22Rv1 (cell line): ENCODE results near the gene PRSS38.
"Not testable (repeated sequence)": the region's sequence is repeated elsewhere in the genome, so short reads cannot be mapped to it uniquely, and the experiment has no call there.

Experiments used
- H3K27ac ChIP-seq: fragments of 450-650 bp; 2 replicates; pipeline ENCODE4 v1.5.1; 2017
- ZFX ChIP-seq: fragments of 450-650 bp; IDR thresholded peaks from 2 replicates; pipeline ENCODE4 v1.6.1; 2017; ENCODE audit warnings: antibody characterized with exemption, borderline replicate concordance
- TF ChIP-seq, protein P1 (sequence below): fragments of 450-650 bp; IDR thresholded peaks from 2 replicates; pipeline ENCODE4 v1.5.1; 2017; ENCODE audit warnings: mild to moderate bottlenecking

PRSS38 gene

DNA sequence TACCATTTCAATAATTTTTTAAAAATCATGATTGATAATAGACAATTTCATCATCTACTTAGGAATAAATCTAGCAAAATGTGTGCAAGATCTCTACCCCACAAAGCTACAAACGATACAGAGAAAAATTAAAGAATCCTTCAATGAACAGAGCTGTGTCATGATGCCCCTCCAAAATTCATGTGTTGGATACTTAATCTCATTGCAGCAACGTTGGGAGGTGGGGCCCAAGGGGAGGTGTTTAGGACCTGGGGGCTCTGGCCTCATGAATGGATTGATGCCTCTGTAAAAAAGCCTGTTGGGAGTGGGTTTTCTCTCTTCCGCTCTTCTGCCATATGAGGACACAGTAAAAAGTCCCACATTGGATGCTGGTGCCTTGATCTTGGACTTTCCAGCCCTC, 54.9 kb downstream of the PRSS38 start:
- no peak overlapping the region for H3K27ac ChIP-seq

DNA sequence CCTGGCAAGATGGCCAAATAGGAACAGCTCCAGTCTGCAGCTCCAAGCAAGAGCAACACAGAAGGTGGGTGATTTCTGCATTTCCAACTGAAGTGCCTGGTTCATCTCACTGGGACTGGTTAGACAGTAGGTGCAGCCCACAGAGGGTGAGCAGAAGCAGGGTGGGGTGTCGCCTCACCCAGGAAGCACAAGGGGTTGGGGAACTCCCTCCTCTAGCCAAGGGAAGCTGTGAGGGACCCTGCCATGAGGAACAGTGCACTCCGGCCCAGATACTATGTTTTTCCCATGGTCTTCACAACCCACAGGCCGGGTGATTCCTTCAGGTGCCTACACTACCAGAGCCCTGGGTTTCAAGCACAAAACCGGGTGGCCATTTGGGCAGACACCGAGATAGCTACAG, 56.4 kb downstream of the PRSS38 start:
- H3K27ac ChIP-seq: not testable (repeated sequence)

More for the DNA sequence above, 54.9 kb downstream of the PRSS38 start:
- TF ChIP-seq ZFX: no peak
- TF ChIP-seq, protein P1, sequence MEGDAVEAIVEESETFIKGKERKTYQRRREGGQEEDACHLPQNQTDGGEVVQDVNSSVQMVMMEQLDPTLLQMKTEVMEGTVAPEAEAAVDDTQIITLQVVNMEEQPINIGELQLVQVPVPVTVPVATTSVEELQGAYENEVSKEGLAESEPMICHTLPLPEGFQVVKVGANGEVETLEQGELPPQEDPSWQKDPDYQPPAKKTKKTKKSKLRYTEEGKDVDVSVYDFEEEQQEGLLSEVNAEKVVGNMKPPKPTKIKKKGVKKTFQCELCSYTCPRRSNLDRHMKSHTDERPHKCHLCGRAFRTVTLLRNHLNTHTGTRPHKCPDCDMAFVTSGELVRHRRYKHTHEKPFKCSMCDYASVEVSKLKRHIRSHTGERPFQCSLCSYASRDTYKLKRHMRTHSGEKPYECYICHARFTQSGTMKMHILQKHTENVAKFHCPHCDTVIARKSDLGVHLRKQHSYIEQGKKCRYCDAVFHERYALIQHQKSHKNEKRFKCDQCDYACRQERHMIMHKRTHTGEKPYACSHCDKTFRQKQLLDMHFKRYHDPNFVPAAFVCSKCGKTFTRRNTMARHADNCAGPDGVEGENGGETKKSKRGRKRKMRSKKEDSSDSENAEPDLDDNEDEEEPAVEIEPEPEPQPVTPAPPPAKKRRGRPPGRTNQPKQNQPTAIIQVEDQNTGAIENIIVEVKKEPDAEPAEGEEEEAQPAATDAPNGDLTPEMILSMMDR: no peak

DNA sequence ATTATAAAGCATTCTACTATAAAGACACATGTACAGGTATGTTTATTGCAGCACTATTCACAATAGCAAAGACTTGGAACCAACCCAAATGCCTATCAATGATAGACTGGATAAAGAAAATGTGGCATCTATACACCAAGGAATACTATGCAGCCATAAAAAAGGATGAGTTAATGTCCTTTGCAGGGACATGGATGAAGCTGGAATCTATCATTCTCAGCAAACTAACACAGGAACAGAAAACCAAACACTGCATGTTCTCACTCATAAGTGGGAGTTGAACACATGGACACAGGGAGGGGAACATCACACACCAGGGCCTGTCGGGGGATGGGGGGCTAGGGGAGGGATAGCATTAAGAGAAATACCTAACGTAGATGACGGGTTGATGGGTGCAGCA, 62.3 kb downstream of the PRSS38 start:
- H3K27ac ChIP-seq: not testable (repeated sequence)

DNA sequence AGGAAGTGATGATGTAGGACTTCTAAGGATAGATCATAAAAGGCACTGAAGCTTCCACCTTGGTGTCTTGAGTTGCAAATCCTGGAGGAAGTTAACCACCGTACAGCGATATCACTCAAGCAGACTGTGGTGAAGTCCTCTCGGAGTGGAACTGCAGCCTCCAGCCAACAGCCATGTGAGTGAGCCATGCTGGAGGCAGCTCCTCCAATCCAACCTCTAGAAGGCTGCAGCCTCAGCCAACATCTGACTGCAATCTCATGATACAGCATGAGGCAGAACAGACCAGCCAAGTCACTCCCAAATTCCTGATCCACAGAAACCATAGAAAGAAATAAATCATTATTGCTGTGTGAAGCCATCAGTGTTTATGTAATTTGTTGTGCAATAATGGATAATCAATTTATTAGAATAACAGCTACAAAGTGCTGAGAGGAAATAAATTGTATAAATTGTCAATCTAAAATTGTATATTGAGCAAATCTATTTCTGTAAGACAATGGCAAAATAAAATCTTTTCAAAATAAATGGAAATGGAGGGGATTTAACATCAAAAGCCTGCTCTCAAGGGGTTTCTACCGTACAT, 65.0 kb downstream of the PRSS38 start:
- TF ChIP-seq, protein P1: no peak
- no peak overlapping the region for H3K27ac ChIP-seq

DNA sequence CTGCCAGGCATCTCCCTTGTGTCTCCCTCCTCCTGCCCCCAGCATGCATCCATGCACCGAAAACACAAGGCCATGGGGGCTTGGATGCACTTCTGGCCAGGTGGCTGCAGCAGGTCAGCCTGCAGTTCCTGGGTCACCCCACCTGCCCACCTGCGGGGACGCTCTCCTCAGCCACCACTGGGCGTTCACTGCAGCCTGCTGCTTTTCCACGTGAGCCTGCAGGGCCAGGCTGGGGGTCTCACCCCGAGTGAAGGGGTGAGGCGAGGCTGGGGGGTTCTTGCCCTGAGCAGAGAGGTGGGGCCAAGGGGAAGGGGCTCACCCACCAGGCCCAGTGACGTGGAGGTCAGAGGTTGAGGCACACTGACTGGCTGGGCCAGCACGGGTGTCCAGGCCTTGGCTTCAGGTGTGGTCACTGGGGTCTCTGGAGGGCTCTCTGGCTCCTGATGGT, 67.6 kb downstream of the PRSS38 start:
- TF ChIP-seq, protein P1: no peak
- no peak for TF ChIP-seq ZFX
- H3K27ac ChIP-seq: no peak overlapping the region

DNA sequence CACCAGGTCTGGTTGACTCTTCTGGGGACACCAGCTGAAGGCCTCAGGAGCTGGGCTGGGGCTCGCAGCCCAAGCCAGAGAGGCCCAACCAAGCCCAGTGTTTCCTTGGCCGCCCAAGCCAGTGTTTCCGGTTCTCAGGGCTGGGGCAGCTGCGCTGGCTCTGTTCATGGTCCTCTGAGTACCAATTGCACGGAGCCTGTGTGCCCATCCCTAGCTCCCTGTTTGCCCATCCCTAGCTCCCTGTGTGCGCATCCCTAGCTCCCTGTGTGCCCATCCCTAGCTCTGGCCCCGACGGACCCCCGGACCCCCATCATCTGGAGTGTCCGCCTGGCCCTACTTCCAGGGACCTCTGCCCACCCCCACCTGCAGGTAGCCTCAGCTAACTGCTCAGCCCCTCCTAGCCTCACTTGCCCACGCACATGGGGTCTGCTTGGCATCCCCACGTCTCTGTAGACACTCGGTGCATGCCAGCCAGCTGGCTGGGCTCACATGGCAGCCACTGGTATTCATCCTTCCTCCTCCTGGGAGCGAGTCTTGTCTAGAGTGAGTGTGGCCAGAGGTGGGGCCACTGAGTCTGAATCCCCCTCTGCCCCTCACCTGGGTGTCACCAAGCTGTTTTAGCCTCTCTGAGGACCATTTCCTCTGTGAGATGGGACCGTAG, 68.3 kb downstream of the PRSS38 start:
- no peak for TF ChIP-seq ZFX
- TF ChIP-seq, protein P1: no peak
- H3K27ac ChIP-seq: no peak overlapping the region

DNA sequence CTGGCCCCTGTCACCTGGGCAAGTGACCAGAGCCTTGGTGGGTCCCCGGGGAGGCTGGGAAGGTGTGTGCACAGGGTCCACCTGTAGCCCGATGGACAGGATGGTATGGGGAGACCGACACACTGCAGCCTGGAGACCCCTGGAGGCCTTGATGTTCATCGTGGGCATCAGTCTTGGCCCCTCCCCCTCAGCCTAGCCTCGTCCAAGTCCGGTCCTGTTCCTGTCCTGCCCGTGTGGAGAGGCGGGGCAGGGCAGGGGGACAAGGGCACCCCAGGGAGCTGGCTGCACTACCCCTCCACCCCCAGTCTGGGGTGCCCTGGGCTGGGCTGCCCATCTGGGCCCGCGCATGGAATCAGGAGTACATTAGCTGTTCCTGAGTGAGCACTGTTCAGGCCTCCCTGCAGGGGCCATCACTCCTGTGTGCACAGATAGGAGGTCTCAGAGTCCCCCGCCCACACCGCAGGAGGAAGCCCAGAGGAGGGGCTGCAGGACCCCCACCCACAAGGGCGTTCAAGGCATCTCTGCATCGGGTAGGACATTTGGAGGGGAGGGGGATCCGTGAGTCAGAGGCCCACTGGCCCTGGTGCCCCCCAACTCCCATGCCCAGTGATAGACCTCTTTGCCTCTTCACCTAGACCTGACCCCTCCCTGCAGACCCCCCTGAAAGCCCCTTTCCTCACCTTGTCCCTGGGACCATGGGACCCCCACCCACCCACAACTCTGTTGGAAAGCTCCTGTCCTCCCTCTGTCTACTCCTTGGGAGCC, 69.1 kb downstream of the PRSS38 start:
- no peak overlapping the region for H3K27ac ChIP-seq
- TF ChIP-seq ZFX: no peak
- TF ChIP-seq, protein P1: no peak

DNA sequence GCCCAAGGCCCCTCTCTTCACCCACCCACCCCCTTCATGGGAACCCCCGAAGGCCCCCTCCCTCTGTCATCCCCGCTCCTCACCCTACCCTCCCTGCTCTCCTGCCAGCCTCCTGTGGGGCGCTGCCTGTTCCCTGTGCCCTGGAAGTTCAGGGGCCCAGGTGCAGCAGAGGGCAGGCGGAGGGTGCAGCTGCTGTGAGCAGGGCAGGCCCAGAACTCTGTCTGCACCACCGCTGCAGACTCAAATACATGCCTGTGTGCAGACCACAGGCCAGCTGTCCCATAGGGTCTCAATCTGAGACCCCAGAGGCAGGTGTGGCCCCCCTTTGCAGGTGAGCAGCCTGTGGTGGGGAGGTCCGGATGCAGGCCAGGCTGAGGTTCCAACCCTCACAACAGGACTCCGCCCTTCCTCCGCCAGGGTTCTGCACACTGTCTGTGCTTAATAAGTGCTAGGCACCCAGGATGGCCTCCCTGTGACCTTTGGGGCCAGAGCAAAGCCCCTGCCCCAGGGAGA, 69.7 kb downstream of the PRSS38 start:
- no peak for TF ChIP-seq ZFX
- TF ChIP-seq, protein P1: no peak
- H3K27ac ChIP-seq: no peak overlapping the region
